SK-N-SH treated with all-trans-retinoic acid at 6 μM for 48 hours (cell line): ENCODE results near the gene MPP3.
"Not testable (repeated sequence)": the region's sequence is repeated elsewhere in the genome, so short reads cannot be mapped to it uniquely, and the experiment has no call there.

Experiments used
- PPARA ChIP-seq: fragments of 250-450 bp; sonication (Bioruptor Pico); IDR thresholded peaks from 2 replicates; pipeline ENCODE4 v1.5.0; 2020; ENCODE audit warnings: mild to moderate bottlenecking, borderline replicate concordance
- TF ChIP-seq, protein P1 (sequence below): fragments of 250-450 bp; sonication (Bioruptor Pico); IDR thresholded peaks from 2 replicates; pipeline ENCODE4 v1.8.0; 2020; ENCODE audit warnings: mild to moderate bottlenecking, moderate library complexity, borderline replicate concordance

DNA sequence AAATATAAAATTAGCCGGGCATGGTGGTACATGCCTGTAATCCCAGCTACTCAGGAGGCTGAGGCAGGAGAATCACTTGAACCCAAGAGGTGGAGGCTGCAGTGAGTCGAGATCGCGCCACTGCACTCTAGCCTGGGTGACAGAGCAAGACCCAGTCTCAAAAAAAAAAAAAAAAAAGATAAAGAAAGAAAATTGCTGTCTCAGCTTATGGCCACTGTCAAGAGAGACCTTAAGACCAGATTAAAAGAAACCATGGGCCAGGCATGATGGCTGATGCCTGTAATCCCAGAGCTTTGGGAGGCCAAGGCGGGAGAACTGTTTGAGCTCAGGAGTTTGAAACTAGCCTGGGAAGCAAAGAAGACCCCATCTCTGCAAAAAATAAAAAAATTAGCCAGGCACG is 36.1 kb upstream of the MPP3 start:
- TF ChIP-seq, protein P1, sequence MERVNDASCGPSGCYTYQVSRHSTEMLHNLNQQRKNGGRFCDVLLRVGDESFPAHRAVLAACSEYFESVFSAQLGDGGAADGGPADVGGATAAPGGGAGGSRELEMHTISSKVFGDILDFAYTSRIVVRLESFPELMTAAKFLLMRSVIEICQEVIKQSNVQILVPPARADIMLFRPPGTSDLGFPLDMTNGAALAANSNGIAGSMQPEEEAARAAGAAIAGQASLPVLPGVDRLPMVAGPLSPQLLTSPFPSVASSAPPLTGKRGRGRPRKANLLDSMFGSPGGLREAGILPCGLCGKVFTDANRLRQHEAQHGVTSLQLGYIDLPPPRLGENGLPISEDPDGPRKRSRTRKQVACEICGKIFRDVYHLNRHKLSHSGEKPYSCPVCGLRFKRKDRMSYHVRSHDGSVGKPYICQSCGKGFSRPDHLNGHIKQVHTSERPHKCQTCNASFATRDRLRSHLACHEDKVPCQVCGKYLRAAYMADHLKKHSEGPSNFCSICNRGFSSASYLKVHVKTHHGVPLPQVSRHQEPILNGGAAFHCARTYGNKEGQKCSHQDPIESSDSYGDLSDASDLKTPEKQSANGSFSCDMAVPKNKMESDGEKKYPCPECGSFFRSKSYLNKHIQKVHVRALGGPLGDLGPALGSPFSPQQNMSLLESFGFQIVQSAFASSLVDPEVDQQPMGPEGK (CRISPR knock-in tag) = not testable (repeated sequence)
- TF ChIP-seq PPARA (CRISPR knock-in tag) = not testable (repeated sequence)
